GM21447 (cell line): ENCODE measurements around the gene PRMT2.

ENCODE experiments used
- ATAC-seq: cut with Tn5 transposase; IDR thresholded peaks from one replicate; pipeline ENCODE4 v1.9.1; 2021; ENCODE audit not compliant: unreplicated experiment

PRMT2 gene

DNA sequence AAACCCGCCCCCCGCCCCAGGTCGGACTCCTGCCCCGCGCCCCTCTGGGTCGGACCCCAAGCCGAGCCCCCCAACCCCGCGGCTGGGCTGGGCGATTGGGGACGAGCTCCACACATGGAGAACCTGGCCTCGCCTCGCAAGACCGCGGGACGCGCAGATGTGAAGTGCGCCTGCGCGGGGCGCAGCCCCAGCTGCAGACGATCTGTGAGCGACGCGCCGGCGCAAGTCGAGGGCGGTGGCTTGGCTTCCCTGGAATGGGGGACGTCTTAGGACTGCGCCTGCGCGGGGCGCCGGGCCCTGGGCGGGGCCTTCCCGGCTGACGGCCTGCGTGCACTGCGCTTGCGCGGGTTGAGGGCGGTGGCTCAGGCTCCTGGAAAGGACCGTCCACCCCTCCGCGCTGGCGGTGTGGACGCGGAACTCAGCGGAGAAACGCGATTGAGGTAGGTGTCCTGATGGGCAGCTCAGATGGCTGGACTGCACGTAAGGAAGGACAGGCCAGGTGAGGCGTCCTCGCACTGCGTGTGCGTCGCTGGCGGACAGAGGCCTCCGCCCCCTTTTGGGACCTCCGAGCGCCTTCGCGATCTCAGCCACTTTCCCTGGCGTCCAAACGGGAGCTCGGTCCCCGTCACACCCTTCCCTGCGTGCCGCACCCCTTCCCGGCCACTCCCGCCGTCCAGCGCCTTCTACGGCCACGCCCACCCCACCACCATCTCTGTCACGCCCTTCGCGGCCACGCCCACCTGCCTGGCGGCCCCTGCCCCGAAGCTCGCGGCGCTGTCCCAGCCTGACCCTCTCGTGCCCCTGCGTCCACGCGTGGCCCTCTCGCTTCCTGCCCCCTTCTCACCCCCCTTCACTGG is at the start of gene PRMT2:
Gene PRMT2 (plus strand): TSS at position 351 of the 857 bp plus-strand sequence. CDS start 1,278 bp downstream, outside the sequence.
- peak; percentile 79 for ATAC-seq

DNA sequence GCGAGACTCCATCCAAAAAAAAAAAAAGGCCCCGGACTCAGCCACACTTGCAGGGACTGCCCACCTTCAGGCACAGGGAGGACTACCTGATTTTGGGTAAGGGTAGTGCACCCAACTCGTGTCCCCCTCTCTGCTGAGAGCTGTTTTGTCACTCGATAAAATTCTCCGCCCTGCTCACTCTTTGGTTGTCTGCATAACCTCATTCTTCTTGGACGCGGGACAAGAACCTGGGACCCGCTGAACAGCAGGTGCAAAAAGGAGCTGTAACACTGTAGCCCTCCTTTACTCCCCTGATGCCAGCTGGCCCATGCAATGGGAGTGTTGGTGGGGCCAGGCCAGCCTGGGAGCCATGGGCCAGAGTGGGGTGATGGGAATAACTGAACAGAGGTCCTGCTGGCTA is 41.2 kb upstream of the PRMT2 start:
- ATAC-seq: no peak

- no peak for ATAC-seq
Observed at GRCh38 chr21:46596201-46596600, 39.3 kb upstream of the PRMT2 start.

DNA sequence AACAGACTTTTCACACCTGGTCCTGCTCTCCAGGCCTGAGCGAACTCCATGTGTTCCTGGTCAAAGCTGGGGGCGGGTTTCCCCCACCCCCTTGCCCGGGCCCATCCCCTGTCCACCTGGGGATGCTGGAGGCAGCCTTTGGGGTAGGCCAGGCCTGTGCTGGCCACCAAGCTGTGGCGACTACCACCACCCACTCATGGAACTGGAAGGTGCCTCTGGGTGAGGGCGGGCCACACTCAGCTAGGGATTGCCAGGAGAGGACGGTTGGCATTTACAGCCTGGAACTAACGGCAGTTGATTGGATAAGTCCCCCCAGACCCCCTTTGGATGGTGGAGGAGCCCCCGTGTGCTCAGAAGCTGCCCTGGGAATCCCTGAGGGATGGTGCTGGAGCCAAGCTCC is 38.4 kb upstream of the PRMT2 start:
- no peak for ATAC-seq

DNA sequence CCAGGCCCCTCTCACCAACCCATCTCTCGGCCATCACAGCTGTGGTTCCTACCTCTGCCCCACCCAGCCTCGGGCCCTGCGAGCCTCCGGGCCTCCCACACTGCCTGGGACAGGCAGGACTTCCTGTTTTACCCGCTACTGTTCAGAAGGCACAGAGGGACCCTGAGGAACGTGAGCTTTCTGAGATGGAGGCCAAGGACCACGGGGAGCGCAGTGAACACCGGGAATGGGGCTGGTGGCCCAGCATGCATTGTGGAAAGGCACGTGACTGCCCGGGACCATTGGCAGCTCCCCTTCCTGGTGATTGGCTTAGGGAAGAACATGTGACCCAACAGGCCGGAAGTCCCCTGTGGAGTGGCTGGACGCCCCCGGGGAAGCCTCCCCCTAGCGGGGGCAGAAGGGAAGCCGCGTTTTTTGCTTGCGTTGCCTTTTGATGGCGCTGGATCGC is 37.6 kb upstream of the PRMT2 start:
- ATAC-seq: no peak

GRCh38 chr21:46598581-46599572 is 36.6 kb upstream of the PRMT2 start:
- no peak for ATAC-seq

DNA sequence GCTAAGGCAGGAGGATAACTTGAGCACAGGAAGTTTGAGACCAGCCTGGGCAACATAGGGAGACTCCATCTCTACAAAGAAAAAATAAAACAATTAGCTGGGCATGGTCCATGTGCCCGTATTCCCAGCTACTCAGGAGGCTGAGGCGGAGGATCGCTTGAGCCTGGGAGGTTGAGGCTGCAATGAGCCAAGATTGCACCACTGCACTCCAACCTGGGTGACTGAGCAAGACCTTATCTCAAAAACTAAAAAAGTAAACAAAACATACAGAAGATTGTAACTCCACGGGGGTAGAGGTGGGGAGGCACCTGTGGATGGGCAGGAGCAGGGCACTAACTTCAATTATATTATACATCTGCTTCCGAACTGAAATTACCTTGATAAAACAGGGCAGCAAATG is 35.2 kb upstream of the PRMT2 start:
- no peak for ATAC-seq

DNA sequence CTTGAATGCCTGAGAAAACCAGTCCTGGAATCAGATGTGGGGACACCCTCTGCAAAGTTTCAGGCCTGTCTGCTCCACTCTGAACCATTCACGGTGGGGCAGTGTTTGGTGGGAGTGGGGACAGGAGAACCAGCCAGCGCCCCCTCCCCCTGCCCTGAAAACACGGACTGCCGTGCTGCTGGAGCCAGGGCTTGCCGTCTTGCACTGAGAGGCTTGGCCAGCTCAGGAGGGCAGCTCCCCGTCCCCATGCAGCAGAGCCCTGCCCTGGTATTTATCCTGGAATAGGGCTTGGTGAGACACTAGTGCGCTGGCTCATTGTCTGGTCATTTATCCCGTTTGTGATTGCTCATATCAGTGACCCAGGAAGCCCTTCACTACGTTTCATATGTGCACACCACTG is 34.5 kb upstream of the PRMT2 start:
- no peak for ATAC-seq

DNA sequence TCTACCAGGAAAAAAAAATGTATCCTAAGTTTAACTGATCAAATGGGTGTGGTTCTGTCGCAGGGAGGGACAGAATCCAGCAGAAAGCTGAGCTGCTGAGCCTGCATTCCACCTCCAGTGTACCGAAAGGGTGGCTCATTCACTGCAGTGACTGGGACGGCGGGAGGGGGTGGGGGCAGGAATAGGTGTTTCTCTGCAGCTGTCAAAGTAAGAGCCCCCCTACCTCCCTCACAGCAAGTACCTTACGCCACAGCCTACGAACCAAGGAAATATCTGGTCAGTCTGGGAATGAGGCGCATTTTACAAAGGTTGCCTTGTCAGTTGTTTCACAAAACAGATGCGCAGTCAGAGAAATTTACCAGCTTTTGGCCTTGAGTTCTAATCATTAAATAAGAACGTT is 32.2 kb upstream of the PRMT2 start:
- ATAC-seq: no peak

- ATAC-seq: no peak
Observed at GRCh38 chr21:46604329-46604974, 31.0 kb upstream of the PRMT2 start.

GRCh38 chr21:46604975-46605766 is 30.3 kb upstream of the PRMT2 start, which contains the start of gene S100B:
Gene S100B, minus strand, starts transcription at chr21:46605082. Its CDS starts 2,667 bp downstream, at chr21:46602415.
- no peak for ATAC-seq

DNA sequence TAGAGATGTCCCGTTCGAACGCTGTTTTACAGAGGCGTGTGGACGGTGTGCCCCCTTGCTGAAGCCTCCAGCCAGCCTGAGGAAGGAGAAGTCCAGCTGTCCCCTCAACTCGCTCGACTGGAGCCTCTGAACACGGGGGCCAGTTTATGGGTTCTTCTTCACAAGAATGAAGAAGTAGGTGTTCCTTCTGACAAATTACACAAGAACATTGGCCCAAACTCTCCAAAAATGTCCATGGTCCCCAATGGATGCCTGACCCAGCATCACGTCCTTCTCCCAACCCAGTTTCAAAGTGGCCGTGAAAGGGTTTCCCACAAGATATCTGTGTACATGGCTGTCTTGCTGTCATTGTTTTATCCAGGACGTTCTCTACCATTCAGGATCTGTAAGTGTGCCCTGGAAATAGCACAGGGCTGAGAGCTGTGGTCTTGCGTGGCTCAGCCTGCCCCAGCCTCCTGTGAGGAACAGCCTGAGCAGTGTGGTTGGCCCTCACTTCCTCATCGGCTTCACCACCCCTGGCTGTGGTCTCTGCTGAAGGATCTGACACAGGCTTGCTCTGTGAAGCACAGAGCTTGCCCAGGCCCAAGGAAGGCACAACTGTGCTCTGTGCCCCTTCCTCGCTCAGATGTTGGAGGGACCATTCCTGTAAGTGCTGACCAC is 29.6 kb upstream of the PRMT2 start:
- no peak for ATAC-seq

DNA sequence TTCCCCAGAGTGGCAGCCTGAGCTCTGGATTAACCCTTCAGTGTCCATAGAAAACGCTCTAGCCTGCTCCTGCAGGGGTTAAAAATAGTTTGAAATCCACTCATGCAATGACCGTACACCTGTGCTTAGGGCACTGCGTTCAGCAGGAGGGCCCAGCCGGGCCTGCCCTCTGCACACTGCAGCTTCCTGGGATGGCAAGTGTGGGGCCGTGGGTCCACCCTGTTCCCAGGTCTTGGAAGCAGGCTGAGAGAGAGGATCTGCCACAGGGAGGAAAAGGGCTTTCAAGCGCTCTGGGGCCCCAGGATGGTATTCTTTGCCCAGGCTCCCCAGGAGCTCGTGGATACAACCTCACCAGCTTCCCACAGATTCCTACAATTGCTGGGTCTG is 29.1 kb upstream of the PRMT2 start:
- ATAC-seq: no peak

GRCh38 chr21:46607636-46608035 is 27.8 kb upstream of the PRMT2 start:
- ATAC-seq: no peak

DNA sequence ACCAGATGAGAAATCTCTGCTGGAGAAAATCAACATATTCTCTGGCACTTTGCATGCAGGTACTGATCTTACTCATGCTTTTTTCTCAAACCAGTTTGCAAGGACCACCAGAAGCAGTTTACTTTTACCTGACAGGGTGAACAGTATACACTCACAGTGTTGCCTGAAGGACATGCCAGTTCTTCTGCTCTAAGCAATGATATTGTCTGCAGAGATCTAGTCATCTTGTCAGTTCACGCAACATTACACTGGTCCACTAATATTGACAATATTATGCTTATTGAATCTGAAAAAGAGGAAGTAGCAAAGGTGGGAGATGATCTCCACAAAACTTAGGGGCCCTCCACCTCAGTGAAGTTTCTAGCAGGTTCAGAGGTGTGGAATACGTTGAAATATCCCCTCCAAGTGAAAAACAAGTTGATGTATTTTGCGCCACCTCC is 26.8 kb upstream of the PRMT2 start:
- peak; percentile 51 for ATAC-seq

- no peak for ATAC-seq
Observed at GRCh38 chr21:46610018-46610701, 25.3 kb upstream of the PRMT2 start.

GRCh38 chr21:46613391-46613790 is 22.1 kb upstream of the PRMT2 start:
- no peak for ATAC-seq

DNA sequence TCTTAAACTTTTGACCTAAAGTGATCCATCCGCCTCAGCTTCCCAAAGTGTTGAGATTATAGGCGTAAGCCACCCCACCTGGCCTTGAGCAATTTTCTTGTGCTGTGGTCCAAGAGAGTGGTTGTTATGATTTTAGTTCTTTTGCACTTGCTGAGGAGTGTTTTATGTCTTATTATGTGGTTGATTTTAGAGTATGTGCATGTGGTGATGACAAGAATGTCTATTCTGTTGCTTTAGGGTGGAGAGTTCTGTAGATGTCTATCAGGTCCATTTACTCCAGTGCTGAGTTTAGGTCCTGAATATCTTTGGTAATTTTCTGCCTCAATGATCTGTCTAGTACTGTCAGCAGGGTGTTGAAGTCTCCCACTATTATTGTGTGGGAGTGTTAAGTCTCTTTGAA is 19.4 kb upstream of the PRMT2 start:
- no peak for ATAC-seq

DNA sequence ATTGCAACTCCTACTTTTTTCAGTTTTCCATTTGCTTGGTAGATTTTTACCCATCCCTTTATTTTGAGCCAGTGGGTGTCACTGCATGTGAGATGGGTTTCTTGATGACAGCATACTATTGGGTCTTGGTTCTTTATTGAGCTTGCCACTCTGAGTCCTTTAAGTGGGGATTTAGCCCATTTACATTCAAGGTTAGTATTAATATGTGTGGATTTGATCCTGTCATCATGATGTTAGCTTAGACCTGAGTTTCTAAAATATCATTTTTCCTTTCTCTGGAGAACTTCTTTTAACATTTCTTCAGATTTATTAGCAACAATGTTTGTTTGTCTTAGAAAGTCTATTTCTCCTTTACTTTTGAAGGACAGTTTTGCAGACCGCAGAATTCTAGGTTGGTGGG is 18.8 kb upstream of the PRMT2 start:
- ATAC-seq: no peak
